GM12878 (cell line): ENCODE results near the gene LRRC27.

Source experiments
- ATF3 ChIP-seq: IDR thresholded peaks from 2 replicates; pipeline ENCODE4 v1.6.1; 2011; ENCODE audit warnings: low read depth, mild to moderate bottlenecking, low read length, moderate library complexity, borderline replicate concordance; ENCODE audit errors: extremely low read depth
- CEBPB ChIP-seq, 2 experiments: fragments of 150-350 bp in 1 of 2; IDR thresholded peaks; 2 replicates each; pipeline ENCODE4 v1.6.1; 2012 to 2014; ENCODE audit warnings: low read depth in 2 of 2, low read length in 2 of 2, borderline replicate concordance in 1 of 2, inconsistent platforms in 1 of 2
- CREB1 ChIP-seq: IDR thresholded peaks from 2 replicates; pipeline ENCODE4 v1.6.1; 2012; ENCODE audit warnings: low read depth, mild to moderate bottlenecking, inconsistent platforms
- CTCF ChIP-seq, 3 experiments: IDR thresholded peaks in 2 of 3; conservative IDR thresholded peaks in 1 of 3; 2 replicates each; pipeline ENCODE4 v1.5.1; 2011; ENCODE audit warnings: low read depth in 3 of 3, low read length in 3 of 3, mild to moderate bottlenecking in 3 of 3, control low read depth in 2 of 3, moderate library complexity in 2 of 3, inconsistent platforms in 1 of 3, mixed read lengths in 1 of 3; ENCODE audit not compliant: control insufficient read depth in 2 of 3, insufficient read depth in 1 of 3; ENCODE audit errors: extremely low read depth in 1 of 3
- ETV6 ChIP-seq, 2 experiments: fragments of 450-650 bp in 1 of 2; IDR thresholded peaks in 1 of 2; conservative IDR thresholded peaks in 1 of 2; 2 replicates each; pipeline ENCODE4 v1.6.1; 2014; ENCODE audit warnings: antibody characterized with exemption in 1 of 2, borderline replicate concordance in 1 of 2, low read depth in 1 of 2, mild to moderate bottlenecking in 1 of 2, moderate library complexity in 1 of 2
- GABPA ChIP-seq: IDR thresholded peaks from 2 replicates; pipeline ENCODE4 v1.6.1; 2014; ENCODE audit warnings: antibody characterized with exemption, low read depth, mild to moderate bottlenecking, inconsistent platforms
- MEF2B ChIP-seq: fragments of 450-650 bp; IDR thresholded peaks from 2 replicates; pipeline ENCODE4 v1.6.1; 2018; ENCODE audit warnings: mild to moderate bottlenecking, moderate library complexity; ENCODE audit not compliant: partially characterized antibody, poor library complexity, severe bottlenecking
- POLR2AphosphoS5 ChIP-seq: IDR thresholded peaks from 2 replicates; pipeline ENCODE4 v1.6.1; 2011; ENCODE audit warnings: mild to moderate bottlenecking, low read length, inconsistent platforms
- RAD51 ChIP-seq: fragments of 450-650 bp; IDR thresholded peaks from 2 replicates; pipeline ENCODE4 v1.6.1; 2016; ENCODE audit warnings: moderate library complexity, mild to moderate bottlenecking, inconsistent platforms
- RB1 ChIP-seq: fragments of 450-650 bp; formaldehyde crosslinking; IDR thresholded peaks from 2 replicates; pipeline ENCODE4 v1.6.1; 2017; ENCODE audit warnings: mild to moderate bottlenecking, borderline replicate concordance
- SP1 ChIP-seq: IDR thresholded peaks from one replicate; pipeline ENCODE4 v1.6.1; 2011; ENCODE audit warnings: low read depth, low read length
- SREBF1 ChIP-seq: IDR thresholded peaks from 2 replicates; pipeline ENCODE4 v1.6.1; 2012; ENCODE audit warnings: mild to moderate bottlenecking, low read length

- TF ChIP-seq CEBPB (IDR thresholded peaks at IDR 0.05; ENCODE audit: borderline replicate concordance in 1 of 2, low read depth in 2 of 2, low read length in 2 of 2) (no peak), ETV6 (conservative IDR thresholded peaks at IDR 0.05 in 1 of 2, IDR thresholded peaks at IDR 0.05 in 1 of 2; ENCODE audit: borderline replicate concordance in 1 of 2, low read depth in 1 of 2) (no peak), ATF3 (no peak), CREB1 (no peak), CTCF (IDR thresholded peaks at IDR 0.05 in 2 of 3, conservative IDR thresholded peaks at IDR 0.05 in 1 of 3; ENCODE audit: control insufficient read depth in 2 of 3, extremely low read depth in 1 of 3, insufficient read depth in 1 of 3, low read depth in 3 of 3, low read length in 3 of 3) (no peak), RAD51 (no peak), RB1 (no peak), GABPA (no peak), MEF2B (no peak), POLR2AphosphoS5 (peak; percentile 55; the same call in 1 of the 2 replicates), SP1 (no peak), SREBF1 (no peak)
Observed at GRCh38 chr10:132336919-132337407, 5.0 kb downstream of the LRRC27 start.
